ENCODE results near the gene GPC6.

DNA sequence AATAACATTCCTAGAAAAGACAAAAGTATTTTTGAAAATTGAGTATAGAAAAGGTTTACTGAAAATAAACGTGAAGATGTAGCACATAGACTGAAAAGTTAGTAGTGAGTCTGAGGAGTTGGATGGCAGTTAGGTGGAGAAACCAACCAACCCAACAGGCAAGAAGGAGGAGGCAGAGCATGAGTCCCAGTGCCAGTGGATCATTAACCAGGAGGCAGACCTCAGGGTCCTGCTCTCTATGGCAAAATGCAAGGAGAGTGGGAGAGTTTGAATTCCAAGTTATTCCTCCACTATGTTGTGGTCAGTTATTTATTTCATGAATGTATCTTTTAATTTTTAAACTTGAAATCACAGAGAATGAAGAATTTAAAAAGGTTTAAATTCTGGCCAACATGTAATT is 446.4 kb downstream of the GPC6 start:
- TF ChIP-seq, protein P1, sequence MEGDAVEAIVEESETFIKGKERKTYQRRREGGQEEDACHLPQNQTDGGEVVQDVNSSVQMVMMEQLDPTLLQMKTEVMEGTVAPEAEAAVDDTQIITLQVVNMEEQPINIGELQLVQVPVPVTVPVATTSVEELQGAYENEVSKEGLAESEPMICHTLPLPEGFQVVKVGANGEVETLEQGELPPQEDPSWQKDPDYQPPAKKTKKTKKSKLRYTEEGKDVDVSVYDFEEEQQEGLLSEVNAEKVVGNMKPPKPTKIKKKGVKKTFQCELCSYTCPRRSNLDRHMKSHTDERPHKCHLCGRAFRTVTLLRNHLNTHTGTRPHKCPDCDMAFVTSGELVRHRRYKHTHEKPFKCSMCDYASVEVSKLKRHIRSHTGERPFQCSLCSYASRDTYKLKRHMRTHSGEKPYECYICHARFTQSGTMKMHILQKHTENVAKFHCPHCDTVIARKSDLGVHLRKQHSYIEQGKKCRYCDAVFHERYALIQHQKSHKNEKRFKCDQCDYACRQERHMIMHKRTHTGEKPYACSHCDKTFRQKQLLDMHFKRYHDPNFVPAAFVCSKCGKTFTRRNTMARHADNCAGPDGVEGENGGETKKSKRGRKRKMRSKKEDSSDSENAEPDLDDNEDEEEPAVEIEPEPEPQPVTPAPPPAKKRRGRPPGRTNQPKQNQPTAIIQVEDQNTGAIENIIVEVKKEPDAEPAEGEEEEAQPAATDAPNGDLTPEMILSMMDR (IDR thresholded peaks at IDR 0.05) = no peak
- TF ChIP-seq EP300 (IDR thresholded peaks at IDR 0.05) = no peak
- TF ChIP-seq POLR2A (IDR thresholded peaks at IDR 0.05) = no peak
- TF ChIP-seq POLR2AphosphoS5 (IDR thresholded peaks at IDR 0.05) = no peak
